ENCODE measurements around the gene LHX3.

DNA sequence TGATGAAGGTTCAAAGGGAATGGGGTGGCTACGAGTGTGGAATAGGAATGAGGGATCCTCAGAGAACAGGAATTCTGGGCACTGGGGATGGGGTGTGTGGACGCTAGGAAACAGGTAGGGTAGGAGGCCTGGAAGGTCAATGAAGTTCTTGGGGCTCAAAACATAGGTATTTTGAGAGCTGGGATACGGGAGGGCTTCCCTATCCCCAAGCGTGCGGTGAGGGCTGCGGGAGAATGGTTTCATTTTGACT is 40.0 kb upstream of the LHX3 start:
- TF ChIP-seq CTCF (IDR thresholded peaks at IDR 0.05; ENCODE audit: low read length), result no peak
- TF ChIP-seq EZH2 (optimal IDR thresholded peaks at IDR 0.05; ENCODE audit: low read depth, low read length), result no peak
- no peak for TF ChIP-seq EZH2phosphoT487 (IDR thresholded peaks at IDR 0.05; ENCODE audit: low read length)
